ENCODE measurements around the gene CTNNB1. TPM values are rescaled to one million over a fixed set of nuclear protein-coding genes. Genes with fewer than 3 reads are reported as not detected.

CTNNB1 gene
- total and polyA plus RNA-seq, 8 donors, result 65.7 to 658 (median 203) TPM

DNA sequence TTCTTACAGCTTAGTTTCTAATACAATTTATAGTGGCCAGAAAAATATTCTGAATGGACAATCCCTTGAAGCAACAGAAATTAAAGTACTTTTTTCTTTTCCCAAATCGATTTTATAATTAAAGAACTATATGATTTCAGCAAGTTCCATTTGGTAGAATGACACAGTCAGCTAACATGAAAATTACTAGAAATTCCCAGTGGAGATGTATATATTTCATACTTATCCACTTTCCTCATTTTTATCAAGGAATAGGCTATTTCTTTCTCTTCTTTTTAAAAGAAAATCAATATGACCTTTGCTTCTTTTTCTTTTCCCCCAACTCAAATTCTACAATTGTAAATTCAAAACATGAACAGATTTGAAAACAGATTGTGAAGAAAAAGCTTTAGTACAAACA is 6.4 kb upstream of the CTNNB1 start:
- Histone ChIP-seq H3K27me3 (no peaks in the 10 kb centered on the region), H3K4me1 (no peaks in the 10 kb centered on the region), H3K4me3 (no peak overlapping the region), H3K27ac (no peak overlapping the region), H3K9me3 (no peaks in the 10 kb centered on the region), H3K36me3 (no peaks in the 10 kb centered on the region)
- no peak for TF ChIP-seq EP300 (IDR thresholded peaks at IDR 0.05)
- no peak for TF ChIP-seq POLR2A (IDR thresholded peaks at IDR 0.05)
- TF ChIP-seq, protein P1, sequence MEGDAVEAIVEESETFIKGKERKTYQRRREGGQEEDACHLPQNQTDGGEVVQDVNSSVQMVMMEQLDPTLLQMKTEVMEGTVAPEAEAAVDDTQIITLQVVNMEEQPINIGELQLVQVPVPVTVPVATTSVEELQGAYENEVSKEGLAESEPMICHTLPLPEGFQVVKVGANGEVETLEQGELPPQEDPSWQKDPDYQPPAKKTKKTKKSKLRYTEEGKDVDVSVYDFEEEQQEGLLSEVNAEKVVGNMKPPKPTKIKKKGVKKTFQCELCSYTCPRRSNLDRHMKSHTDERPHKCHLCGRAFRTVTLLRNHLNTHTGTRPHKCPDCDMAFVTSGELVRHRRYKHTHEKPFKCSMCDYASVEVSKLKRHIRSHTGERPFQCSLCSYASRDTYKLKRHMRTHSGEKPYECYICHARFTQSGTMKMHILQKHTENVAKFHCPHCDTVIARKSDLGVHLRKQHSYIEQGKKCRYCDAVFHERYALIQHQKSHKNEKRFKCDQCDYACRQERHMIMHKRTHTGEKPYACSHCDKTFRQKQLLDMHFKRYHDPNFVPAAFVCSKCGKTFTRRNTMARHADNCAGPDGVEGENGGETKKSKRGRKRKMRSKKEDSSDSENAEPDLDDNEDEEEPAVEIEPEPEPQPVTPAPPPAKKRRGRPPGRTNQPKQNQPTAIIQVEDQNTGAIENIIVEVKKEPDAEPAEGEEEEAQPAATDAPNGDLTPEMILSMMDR (IDR thresholded peaks at IDR 0.05), result no peak
- TF ChIP-seq POLR2AphosphoS5 (IDR thresholded peaks at IDR 0.05), result no peak
- no peak for DNase-seq
- intact Hi-C loops (cut with DNase I; ENCODE audit: low total_unique reads), result no loop called here
- WGBS, 5 donors, result 92 to 97% (median 93%) methylated on average over 1 of the region's 1 CpG

DNA sequence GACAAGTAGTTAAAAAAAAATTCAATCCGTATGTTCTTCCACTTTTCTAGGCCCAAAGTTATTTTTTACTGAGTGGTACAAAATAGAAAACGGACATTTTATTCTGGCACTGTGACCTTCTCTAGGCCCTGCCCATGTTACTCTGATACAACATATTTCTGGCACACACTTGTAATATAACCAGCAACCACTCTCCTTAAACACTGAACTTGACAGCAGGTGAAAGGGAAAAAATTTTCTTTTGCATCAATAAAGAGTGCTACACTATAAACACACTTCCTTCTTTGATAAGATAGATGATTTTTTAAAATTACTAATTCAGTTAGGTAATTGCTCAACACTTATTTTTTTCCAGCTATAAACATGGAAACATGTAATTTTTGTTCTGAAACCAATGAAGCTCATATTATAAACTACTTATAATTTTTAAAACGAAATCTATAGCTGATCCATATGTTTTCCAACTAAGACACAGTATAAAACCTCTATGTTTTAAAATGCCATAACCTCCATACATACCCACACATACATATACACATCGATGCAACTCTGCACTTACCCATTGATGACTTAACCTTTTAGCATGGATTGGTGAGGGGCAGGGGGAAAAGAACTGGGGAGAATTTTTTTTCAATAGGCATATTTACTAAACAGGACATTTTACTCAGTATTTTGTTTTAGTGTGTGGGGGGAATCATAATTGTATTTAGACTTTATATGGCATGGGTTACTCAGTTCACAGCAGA is 5.3 kb upstream of the CTNNB1 start:
- Histone ChIP-seq H3K4me3 (no peak overlapping the region), H3K36me3 (no peaks in the 10 kb centered on the region), H3K27ac (no peak overlapping the region), H3K27me3 (no peaks in the 10 kb centered on the region), H3K4me1 (peaks cover 0 to 7% (median 3%) of the 10 kb centered on the region in 4 donors), H3K9me3 (no peaks in the 10 kb centered on the region)
- 78 to 85% (median 83%) methylated on average over 4 of the region's 4 CpGs for WGBS, 5 donors
- intact Hi-C loops (cut with DNase I; ENCODE audit: low total_unique reads), result no loop called here
- DNase-seq, result no peak
- TF ChIP-seq EP300 (IDR thresholded peaks at IDR 0.05) (no peak), POLR2AphosphoS5 (IDR thresholded peaks at IDR 0.05) (no peak), POLR2A (IDR thresholded peaks at IDR 0.05) (no peak)
- TF ChIP-seq, protein P1 (IDR thresholded peaks at IDR 0.05), result no peak

DNA sequence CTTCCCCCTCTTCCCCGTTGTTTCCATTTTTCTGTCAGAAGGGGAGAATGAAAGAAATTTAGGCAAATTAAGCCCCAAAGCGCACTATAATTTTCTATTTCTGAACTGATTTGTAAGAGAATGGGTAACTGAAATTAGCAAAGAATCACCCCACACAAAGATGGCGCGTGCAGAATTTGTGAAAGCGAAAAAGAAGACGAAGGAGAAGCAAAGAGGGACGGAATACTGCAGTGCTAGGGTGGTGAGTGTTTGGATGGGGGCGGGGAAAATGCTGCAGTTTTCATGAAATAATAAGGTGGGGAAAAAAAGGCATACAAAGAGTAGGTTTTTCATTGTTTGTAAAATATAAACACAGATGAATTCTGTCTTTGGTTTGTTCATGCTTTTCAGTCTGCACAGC is 4.6 kb upstream of the CTNNB1 start:
- intact Hi-C loops (cut with DNase I; ENCODE audit: low total_unique reads), result no loop called here
- DNase-seq, result no peak
- no peak for TF ChIP-seq POLR2AphosphoS5 (IDR thresholded peaks at IDR 0.05)
- no peak for TF ChIP-seq POLR2A (IDR thresholded peaks at IDR 0.05)
- TF ChIP-seq, protein P1 (IDR thresholded peaks at IDR 0.05), result no peak
- no peak for TF ChIP-seq EP300 (IDR thresholded peaks at IDR 0.05)
- Histone ChIP-seq H3K27me3 (no peaks in the 10 kb centered on the region), H3K36me3 (no peaks in the 10 kb centered on the region), H3K4me1 (peaks cover 0 to 11% (median 3%) of the 10 kb centered on the region in 4 donors), H3K27ac (no peak overlapping the region), H3K4me3 (no peak overlapping the region), H3K9me3 (no peaks in the 10 kb centered on the region)
- 92 to 98% (median 95%) methylated on average over 8 of the region's 8 CpGs for WGBS, 5 donors

DNA sequence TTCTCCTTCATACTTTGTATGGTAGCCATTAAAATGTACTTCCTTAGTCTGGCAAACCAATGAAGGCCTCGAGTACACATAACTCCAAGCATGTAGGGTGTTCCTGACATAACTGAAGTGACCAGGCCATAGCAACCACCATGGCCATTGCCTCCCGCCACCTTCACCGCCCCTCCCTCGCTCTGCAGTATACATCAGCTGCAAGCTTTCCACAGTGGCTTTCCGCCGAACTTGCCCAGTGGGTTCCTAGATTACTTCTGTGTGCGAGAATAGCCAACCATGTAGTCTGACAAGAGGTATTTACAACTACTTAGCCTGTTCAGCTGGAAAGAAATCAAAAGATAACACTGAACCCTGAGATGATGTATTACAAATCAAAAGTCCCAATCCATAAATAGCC is 3.4 kb upstream of the CTNNB1 start:
- TF ChIP-seq, protein P1 (IDR thresholded peaks at IDR 0.05), result no peak
- TF ChIP-seq POLR2AphosphoS5 (IDR thresholded peaks at IDR 0.05) (no peak), EP300 (IDR thresholded peaks at IDR 0.05) (no peak), POLR2A (IDR thresholded peaks at IDR 0.05) (no peak)
- no peak overlapping the region for H3K4me3 ChIP-seq
- no peaks in the 10 kb centered on the region for H3K36me3 ChIP-seq
- 27 to 73% (median 57%) methylated on average over 7 of the region's 7 CpGs for WGBS, 5 donors
- H3K27ac ChIP-seq, result no peak overlapping the region
- peak; percentile 41 to 44 for DNase-seq
- H3K9me3 ChIP-seq, result no peaks in the 10 kb centered on the region
- H3K4me1 ChIP-seq, result peaks cover 0 to 11% (median 5%) of the 10 kb centered on the region in 4 donors
- intact Hi-C loops (cut with DNase I; ENCODE audit: low total_unique reads), result no loop called here
- H3K27me3 ChIP-seq, result no peaks in the 10 kb centered on the region
